Karpas-422 (cell line): Measurements from ENCODE around the gene BANF2. TPM values are rescaled to one million over a fixed set of nuclear protein-coding genes. Genes with fewer than 3 reads are reported as not detected.

Experiments used
- DNase-seq: peaks from one replicate; pipeline ENCODE4 v3.0.0-alpha.2; 2015
- H2AFZ ChIP-seq: fragments of 200-600 bp; sonication (generic); 2 replicates; pipeline ENCODE4 v1.6.1; 2014; ENCODE audit warnings: antibody characterized with exemption, low read length, mixed read lengths
- H3K27ac ChIP-seq: fragments of 200-600 bp; sonication (generic); 2 replicates; pipeline ENCODE4 v1.5.1; 2014; ENCODE audit warnings: mild to moderate bottlenecking, low read length, moderate library complexity
- H3K27me3 ChIP-seq: fragments of 200-600 bp; sonication (generic); 2 replicates; pipeline ENCODE4 v1.6.1; 2014; ENCODE audit warnings: low read length, mixed read lengths
- H3K36me3 ChIP-seq: fragments of 200-600 bp; sonication (generic); 2 replicates; pipeline ENCODE4 v1.6.1; 2014; ENCODE audit warnings: low read length, mixed read lengths; ENCODE audit not compliant: insufficient read depth
- H3K4me1 ChIP-seq: fragments of 200-600 bp; sonication (generic); 2 replicates; pipeline ENCODE4 v1.6.1; 2014; ENCODE audit warnings: mild to moderate bottlenecking, low read length, mixed read lengths
- H3K4me2 ChIP-seq: fragments of 200-600 bp; sonication (generic); 2 replicates; pipeline ENCODE4 v1.6.1; 2014; ENCODE audit warnings: low read length, low read depth, mild to moderate bottlenecking; ENCODE audit not compliant: poor library complexity, severe bottlenecking
- H3K4me3 ChIP-seq: fragments of 200-600 bp; sonication (generic); 2 replicates; pipeline ENCODE4 v1.5.1; 2014; ENCODE audit warnings: mild to moderate bottlenecking, antibody characterized with exemption, low read length, mixed read lengths
- H3K79me2 ChIP-seq: fragments of 200-600 bp; sonication (generic); 2 replicates; pipeline ENCODE4 v1.6.1; 2014; ENCODE audit warnings: mild to moderate bottlenecking, low read length, mixed read lengths
- H3K9ac ChIP-seq: fragments of 200-600 bp; sonication (generic); 2 replicates; pipeline ENCODE4 v1.6.0; 2014; ENCODE audit warnings: low read length
- H3K9me2 ChIP-seq: fragments of 200-600 bp; sonication (generic), shearing (Covaris generic); replicated peaks from 2 replicates; pipeline ENCODE4 v1.6.0; 2014; ENCODE audit warnings: mild to moderate bottlenecking, low read length, moderate library complexity; ENCODE audit not compliant: insufficient read depth
- H3K9me3 ChIP-seq: fragments of 300-700, 200-600 bp; sonication (generic); 2 replicates; pipeline ENCODE4 v1.6.1; 2014; ENCODE audit warnings: low read length, mixed read lengths
- H4K20me1 ChIP-seq: fragments of 200-600 bp; sonication (generic); 2 replicates; pipeline ENCODE4 v1.6.1; 2014; ENCODE audit warnings: mild to moderate bottlenecking, antibody characterized with exemption, low read length, low read depth; ENCODE audit not compliant: insufficient read depth
- total RNA-seq: library from RNA; depleted of rRNA; stranded (reverse); fragments of >200 nt; shearing (Covaris generic); gene quantifications from 2 replicates; pipeline ENCODE4 v1.2.3, GENCODE V29; 2014; ENCODE audit warnings: low replicate concordance

The BANF2 gene
- total RNA-seq, 1 experiment from 2014 or later, result not detected

DNA sequence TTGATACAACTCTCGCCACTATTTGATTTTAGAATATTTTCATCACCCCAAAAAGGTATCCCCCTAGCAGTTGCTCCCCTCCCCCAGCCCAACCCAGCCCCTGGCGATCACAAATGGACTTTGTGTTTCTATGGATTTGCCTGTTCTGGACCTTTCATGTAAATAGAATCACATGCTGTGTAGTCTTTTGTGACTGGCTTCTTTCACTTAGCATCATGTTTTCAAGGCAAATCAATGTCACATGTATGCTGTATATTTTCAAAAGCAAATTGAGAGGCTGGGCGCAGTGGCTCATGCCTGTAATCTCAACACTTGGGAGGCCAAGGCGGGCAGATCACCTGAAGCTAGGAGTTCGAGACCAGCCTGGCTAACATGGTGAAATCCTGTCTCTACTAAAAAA is 48.5 kb downstream of the BANF2 start:
- Histone ChIP-seq H3K27me3 (no peaks in the 10 kb centered on the region), H3K4me3 (no peak overlapping the region), H3K36me3 (no peaks in the 10 kb centered on the region), H3K4me2 (no peak overlapping the region), H3K27ac (no peak overlapping the region), H3K9me3 (no peaks in the 10 kb centered on the region), H3K79me2 (no peaks in the 10 kb centered on the region), H3K9ac (no peak overlapping the region), H2AFZ (no peak overlapping the region), H3K4me1 (no peaks in the 10 kb centered on the region), H4K20me1 (no peaks in the 10 kb centered on the region), H3K9me2 (no peaks in the 10 kb centered on the region)
- DNase-seq, result no peak

DNA sequence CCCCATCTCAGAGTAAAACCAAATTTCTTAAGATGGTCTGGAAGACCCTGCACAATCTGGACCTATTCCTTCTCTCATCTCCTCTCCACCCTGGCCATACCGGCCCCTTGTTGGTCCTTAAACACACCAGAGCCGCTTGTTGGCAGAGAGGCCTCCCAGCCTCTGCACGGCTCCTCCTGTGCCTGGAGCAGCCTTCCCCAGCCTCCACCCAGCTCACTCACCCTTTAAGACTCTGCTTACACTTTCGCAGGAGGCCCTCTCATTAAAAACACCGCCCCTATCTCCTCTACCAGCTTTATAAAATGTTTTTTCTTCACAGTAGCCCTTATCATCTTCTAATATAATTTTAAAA is 49.8 kb downstream of the BANF2 start:
- Histone ChIP-seq H3K27ac (no peak overlapping the region), H3K4me2 (no peak overlapping the region), H3K36me3 (no peaks in the 10 kb centered on the region), H3K27me3 (no peaks in the 10 kb centered on the region), H3K9me2 (no peaks in the 10 kb centered on the region), H3K9ac (no peak overlapping the region), H3K4me3 (no peak overlapping the region), H4K20me1 (no peaks in the 10 kb centered on the region), H3K4me1 (no peaks in the 10 kb centered on the region), H3K79me2 (no peaks in the 10 kb centered on the region), H2AFZ (no peak overlapping the region), H3K9me3 (no peaks in the 10 kb centered on the region)
- no peak for DNase-seq

DNA sequence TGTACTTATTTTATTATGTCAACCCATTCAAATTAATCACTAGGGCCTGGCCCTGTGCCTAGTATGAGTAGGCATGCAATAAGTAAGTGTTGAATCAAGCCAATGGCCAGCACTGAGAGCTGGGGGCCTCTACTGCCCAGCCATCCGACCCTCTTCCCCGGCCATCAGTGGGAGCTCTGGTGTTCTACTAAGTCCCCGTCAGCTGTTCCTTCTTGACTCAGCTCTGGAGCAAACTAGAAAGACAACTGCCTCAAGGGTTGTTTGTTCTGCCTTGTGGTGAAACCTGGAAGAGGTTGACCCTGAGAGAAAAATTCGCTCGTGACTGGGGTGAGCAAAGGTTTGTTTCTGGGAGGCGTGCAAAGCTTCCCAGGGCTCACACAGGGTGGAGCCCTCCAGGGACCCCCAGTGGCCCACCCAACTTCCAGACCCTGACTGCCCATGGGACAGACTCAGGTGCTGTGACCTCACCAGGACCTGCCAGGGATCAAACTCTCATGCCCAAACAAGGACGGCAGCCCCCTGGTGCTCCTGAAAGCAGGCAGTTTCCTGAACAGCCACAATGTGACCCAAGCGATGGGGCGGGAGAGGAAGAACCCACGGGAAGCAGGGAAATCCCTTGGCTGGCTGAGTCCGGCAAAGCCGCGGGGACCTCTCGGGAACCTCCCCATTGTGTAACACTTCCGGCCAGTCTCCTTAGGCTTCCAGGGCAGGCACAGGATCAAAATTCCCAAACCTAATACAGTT is 50.4 kb downstream of the BANF2 start:
- H3K9me3 ChIP-seq, result no peaks in the 10 kb centered on the region
- H3K79me2 ChIP-seq, result no peaks in the 10 kb centered on the region
- no peaks in the 10 kb centered on the region for H3K36me3 ChIP-seq
- H3K4me3 ChIP-seq, result no peak overlapping the region
- DNase-seq, result no peak
- H3K4me2 ChIP-seq, result no peak overlapping the region
- H3K9ac ChIP-seq, result no peak overlapping the region
- H3K4me1 ChIP-seq, result no peaks in the 10 kb centered on the region
- H3K9me2 ChIP-seq, result no peaks in the 10 kb centered on the region
- no peak overlapping the region for H3K27ac ChIP-seq
- no peak overlapping the region for H2AFZ ChIP-seq
- H4K20me1 ChIP-seq, result no peaks in the 10 kb centered on the region
- H3K27me3 ChIP-seq, result no peaks in the 10 kb centered on the region

DNA sequence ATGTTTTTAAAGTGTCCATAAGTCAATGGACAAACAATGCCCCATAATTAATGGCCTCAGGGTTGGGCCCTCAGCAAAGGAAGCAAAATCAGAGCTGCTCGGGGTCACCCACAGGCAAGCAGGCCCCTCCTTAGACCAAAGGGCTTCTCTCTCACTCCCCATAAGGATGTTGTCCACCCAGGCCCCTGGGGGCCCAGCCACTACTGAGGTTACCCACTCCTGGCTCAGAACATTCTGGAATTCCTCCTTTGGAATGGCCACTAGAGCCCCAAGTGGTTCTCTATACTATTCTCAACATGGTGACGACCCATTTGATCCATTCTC is 50.9 kb downstream of the BANF2 start:
- Histone ChIP-seq H4K20me1 (no peaks in the 10 kb centered on the region), H3K27me3 (no peaks in the 10 kb centered on the region), H3K36me3 (no peaks in the 10 kb centered on the region), H3K4me1 (no peaks in the 10 kb centered on the region), H3K9me2 (no peaks in the 10 kb centered on the region), H3K9ac (no peak overlapping the region), H3K9me3 (no peaks in the 10 kb centered on the region), H3K79me2 (no peaks in the 10 kb centered on the region), H3K4me3 (no peak overlapping the region), H3K27ac (no peak overlapping the region), H3K4me2 (no peak overlapping the region), H2AFZ (no peak overlapping the region)
- no peak for DNase-seq

DNA sequence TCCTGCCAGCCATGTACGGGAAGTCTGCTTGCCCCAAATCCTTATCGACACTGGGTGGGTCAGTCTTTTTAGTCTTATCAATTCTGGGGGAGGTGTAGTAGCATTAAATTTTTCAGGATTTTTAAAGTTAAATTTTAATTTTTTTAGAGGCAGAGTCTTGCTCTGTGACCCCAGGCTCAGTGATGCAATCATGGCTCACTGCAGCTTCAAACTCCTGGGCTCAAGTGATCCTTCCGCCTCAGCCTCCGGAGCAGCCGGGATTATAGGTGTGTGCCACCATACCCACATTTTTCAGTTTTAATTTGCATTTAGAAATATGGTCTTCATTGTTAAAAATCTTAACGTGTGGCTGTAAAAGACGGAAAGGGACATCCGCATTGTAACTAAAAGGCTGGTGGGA is 51.9 kb downstream of the BANF2 start:
- Histone ChIP-seq H3K4me2 (no peak overlapping the region), H4K20me1 (no peaks in the 10 kb centered on the region), H3K9me3 (no peaks in the 10 kb centered on the region), H3K4me3 (no peak overlapping the region), H2AFZ (no peak overlapping the region), H3K79me2 (no peaks in the 10 kb centered on the region), H3K9ac (no peak overlapping the region), H3K36me3 (no peaks in the 10 kb centered on the region), H3K4me1 (no peaks in the 10 kb centered on the region), H3K27me3 (no peaks in the 10 kb centered on the region), H3K9me2 (no peaks in the 10 kb centered on the region), H3K27ac (no peak overlapping the region)
- DNase-seq, result no peak

DNA sequence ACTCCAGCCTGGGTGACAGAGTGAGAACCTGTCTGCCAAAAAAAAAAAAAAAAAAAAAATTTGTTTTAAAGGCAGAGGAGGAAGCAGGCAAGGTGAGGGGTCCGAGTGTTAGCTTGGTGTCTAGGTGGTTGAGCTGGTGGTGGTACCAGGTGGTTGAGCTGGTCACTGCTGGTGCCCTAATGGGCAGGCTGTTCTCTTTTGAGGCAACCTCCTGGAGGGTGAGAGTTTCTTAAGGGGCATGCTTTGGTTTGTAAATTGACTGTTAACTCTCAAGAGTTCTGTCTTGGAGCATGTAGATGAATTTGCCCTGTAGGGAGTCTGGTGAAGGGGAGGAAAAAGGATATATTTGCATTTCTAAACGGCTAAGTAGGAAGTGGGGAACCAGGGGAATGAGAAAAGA is 52.7 kb downstream of the BANF2 start:
- no peak overlapping the region for H3K4me2 ChIP-seq
- no peaks in the 10 kb centered on the region for H4K20me1 ChIP-seq
- H3K9me3 ChIP-seq, result no peaks in the 10 kb centered on the region
- no peaks in the 10 kb centered on the region for H3K4me1 ChIP-seq
- no peaks in the 10 kb centered on the region for H3K79me2 ChIP-seq
- no peak overlapping the region for H3K27ac ChIP-seq
- no peak for DNase-seq
- no peak overlapping the region for H2AFZ ChIP-seq
- no peaks in the 10 kb centered on the region for H3K36me3 ChIP-seq
- no peak overlapping the region for H3K4me3 ChIP-seq
- H3K9ac ChIP-seq, result no peak overlapping the region
- no peaks in the 10 kb centered on the region for H3K9me2 ChIP-seq
- no peaks in the 10 kb centered on the region for H3K27me3 ChIP-seq

DNA sequence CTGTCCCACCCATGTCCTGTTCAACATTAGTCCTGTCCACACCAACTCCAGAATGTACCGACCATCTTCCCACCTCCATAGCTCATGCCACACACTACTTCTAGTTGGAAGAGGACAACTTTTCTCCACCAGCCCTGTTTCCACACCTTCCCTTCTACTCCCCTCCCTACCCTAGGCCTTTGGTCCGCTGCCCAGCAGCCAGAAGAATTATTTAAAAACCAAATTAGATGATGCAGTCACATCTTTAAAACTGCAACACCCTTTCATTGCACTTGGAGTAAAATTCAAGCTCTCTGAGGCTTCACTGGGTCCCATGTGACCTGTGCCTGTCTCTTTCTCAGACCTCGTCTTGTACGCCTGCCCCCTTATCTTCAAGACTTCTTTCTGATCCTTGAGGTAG is 53.8 kb downstream of the BANF2 start:
- no peak for DNase-seq
- Histone ChIP-seq H3K9ac (no peak overlapping the region), H3K27me3 (no peaks in the 10 kb centered on the region), H3K4me2 (no peak overlapping the region), H3K4me1 (no peaks in the 10 kb centered on the region), H4K20me1 (no peaks in the 10 kb centered on the region), H3K4me3 (no peak overlapping the region), H3K9me2 (no peaks in the 10 kb centered on the region), H2AFZ (no peak overlapping the region), H3K27ac (no peak overlapping the region), H3K9me3 (no peaks in the 10 kb centered on the region), H3K79me2 (no peaks in the 10 kb centered on the region), H3K36me3 (no peaks in the 10 kb centered on the region)

DNA sequence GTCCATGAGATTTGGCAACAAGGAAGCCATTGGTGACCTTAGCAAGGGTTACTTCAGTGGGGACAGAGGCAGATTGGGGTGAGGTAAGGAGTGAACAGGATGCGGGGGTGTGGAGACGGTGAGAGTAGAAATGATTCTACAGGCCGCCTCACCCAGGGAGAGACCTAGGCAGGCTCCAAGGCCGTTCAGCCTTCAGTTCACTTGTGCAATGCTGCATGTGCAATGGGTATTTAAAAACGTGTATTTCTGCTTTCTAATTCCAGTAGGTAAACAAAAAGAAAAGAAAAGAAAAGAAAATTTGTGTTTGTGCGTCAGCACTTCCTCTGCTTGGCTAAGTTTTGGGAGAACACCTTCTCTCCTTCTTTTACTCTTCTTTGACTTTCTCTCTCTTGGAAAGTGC is 56.8 kb downstream of the BANF2 start:
- no peak overlapping the region for H3K4me3 ChIP-seq
- H3K36me3 ChIP-seq, result no peaks in the 10 kb centered on the region
- H3K27ac ChIP-seq, result no peak overlapping the region
- DNase-seq, result no peak
- no peaks in the 10 kb centered on the region for H3K9me3 ChIP-seq
- H3K9me2 ChIP-seq, result no peaks in the 10 kb centered on the region
- H3K4me1 ChIP-seq, result no peaks in the 10 kb centered on the region
- H3K27me3 ChIP-seq, result no peaks in the 10 kb centered on the region
- H3K9ac ChIP-seq, result no peak overlapping the region
- no peaks in the 10 kb centered on the region for H4K20me1 ChIP-seq
- no peak overlapping the region for H3K4me2 ChIP-seq
- no peak overlapping the region for H2AFZ ChIP-seq
- H3K79me2 ChIP-seq, result no peaks in the 10 kb centered on the region

DNA sequence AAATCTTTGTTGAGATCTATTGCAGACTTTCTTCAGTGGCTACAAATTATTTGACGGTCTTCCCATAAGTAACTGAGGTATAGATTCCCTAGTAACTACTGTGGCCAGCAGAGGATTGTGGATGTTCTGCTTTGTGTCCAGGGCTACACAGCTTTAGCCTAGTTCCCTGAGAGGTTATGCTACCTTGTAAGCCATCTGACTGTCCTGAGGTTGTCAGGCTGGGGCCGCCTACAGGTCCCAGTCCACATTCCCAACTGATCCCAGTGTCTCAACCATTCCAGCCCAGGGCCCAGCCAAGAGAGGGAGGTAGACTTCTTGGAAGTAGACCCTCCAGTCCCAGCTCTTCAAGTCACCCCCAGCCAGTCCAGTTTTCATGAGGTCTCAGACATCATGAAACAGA is 57.7 kb downstream of the BANF2 start:
- Histone ChIP-seq H3K36me3 (no peaks in the 10 kb centered on the region), H4K20me1 (no peaks in the 10 kb centered on the region), H3K9ac (no peak overlapping the region), H3K9me2 (no peaks in the 10 kb centered on the region), H3K4me2 (no peak overlapping the region), H3K27ac (no peak overlapping the region), H3K9me3 (no peaks in the 10 kb centered on the region), H3K4me3 (no peak overlapping the region), H3K4me1 (no peaks in the 10 kb centered on the region), H2AFZ (no peak overlapping the region), H3K79me2 (no peaks in the 10 kb centered on the region), H3K27me3 (no peaks in the 10 kb centered on the region)
- DNase-seq, result no peak
